ENCODE measurements around the gene EVPL.
A peak's percentile ranks its signal among the peaks of the same experiment; 100 is the strongest.

The EVPL gene

DNA sequence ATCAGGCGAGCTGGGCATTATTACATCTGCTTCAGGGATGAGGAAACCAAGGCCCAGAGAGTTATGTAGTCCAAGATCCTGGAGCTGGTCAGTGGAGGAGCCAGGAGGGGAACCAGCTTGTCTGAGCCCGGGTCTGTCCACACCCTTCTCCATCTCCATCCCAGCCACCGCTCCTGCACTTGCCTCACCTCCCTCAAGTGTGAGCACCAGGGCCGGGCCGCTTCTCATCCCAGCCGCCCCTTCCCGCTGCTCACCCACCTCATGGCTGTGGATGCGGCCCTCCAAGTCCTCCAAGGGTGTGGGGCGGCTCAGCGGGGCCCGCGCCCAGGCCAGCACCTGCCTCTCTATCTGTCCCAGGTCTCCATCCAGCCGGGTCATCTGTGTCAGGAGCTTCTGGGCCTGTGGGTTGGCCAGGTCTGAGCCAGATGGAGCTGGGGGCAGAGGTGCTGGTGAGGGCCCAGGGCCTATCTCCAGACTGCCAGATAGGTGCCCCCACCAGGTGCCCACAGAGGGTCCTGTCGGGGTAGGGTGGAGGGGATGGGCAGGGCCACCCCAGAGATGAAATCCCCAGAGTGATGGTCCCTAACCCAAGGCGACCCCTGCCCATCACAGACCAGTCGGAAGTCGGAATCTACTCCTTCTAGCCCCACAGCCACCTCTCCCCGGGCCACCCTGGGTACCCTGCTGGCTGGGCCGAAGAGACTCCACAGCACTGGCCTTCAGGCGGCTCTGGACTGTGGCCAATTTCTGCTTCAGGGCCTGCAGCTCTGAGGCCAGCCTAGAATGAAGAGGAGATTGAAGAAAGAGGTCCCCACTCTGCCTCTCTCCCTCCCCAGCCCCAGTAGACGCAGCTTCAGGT, 9.4 kb downstream of the EVPL start:
- no peak for DNase-seq

DNA sequence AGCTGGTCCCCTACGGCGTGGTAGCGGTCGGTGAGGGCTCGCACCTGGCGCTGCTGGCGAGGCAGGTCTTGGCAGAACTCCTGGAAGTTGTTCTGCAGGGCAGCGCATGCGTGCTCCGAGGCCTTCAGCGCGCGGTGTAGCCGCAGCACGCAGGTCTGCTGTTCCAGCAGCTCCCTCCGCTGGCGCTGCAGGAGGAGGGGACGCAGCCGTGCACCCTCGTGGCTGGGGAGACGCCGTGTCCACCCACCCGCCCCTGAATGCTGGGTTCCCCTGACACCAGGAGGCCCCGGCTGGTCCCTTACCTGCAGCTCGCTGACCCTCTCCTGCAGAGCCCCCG, 12.2 kb downstream of the EVPL start:
- no peak for DNase-seq

DNA sequence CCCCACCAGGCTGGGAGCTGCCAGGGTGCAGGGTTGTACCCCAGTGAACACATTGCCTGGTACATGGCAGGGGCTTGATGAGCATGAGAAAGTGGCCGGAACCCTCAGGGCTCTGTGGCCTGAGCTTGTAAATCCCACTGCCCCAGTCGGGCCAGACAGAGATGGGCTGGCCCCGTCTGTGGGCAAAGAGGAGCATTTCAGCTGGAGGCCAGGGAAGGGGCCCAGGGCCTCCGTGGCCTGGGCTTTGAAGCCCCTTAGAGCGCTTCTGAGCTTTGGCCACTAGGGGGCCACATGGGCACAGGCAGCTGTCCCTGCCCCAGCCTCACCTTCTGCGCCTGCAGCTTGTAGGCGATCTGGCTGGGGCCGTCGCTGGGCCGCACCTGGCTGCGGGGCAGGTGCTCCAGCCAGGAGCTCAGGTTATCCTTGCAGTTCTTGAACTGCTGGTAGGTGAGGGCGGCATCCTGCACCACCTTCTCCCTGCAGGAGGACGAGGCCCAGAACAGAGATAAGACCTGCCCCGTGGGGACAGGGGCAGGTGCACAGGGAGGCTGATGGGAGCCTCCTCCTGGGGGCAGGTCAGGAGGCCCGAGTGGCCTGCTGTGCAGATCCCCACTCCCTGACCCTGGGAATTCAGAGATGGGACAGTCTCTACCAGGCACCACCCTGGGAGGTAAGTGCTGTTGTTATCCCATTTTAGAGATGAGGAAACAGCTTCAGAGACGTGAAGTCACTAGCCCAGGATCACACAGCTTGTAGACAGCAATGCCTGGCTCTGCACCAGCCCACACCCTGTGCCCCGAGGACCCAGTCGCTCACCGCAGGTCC, 12.8 kb downstream of the EVPL start:
- DNase-seq = peak; percentile 78 to 83

DNA sequence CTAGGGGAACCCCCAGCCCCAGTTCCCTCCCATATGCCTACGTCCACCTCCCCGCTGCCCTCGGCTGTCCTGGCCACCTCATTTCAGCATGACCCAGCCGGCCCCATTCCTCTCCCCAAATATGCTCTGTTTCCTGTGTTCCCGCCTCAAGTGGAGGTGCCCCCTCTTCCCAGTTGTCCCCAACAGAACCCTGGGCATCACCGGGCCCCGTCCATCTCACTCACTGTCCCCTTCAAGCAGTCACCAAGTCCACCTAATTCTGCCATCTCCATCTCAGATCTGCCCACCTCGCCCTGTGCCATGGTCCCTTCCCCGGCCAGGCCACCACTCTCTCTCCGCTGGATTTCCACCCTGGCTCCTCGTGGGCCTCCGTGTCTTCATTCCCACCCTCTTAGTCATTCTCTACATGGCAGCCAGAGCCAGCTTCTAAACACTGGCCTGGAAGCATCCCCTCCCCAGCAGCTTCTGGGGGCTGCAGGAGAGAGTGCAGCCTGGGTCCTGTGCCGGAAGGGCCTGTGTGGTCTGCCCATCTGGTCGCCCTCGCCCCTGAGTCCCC, 13.7 kb downstream of the EVPL start:
- no peak for DNase-seq

DNA sequence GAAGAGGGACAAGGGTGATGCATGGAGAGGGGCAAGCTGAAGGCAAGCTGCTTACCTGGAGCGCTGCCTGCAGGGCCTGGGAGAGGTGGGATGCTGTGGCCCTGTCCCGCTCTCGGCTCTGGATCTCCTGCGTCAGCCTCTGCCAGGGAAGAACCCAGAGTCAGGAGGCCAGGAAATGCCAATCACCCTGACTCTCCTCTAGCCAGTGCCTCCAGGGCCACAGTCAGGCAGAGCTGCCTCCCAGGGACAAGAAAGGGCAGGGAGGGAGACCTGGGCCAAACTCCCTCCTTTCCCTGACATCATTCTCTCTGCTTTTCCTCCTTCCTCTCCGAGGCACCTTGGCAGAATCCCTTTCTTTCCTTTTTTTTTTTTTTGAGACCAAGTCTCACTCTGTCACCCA, 15.2 kb downstream of the EVPL start:
- no peak for DNase-seq

DNA sequence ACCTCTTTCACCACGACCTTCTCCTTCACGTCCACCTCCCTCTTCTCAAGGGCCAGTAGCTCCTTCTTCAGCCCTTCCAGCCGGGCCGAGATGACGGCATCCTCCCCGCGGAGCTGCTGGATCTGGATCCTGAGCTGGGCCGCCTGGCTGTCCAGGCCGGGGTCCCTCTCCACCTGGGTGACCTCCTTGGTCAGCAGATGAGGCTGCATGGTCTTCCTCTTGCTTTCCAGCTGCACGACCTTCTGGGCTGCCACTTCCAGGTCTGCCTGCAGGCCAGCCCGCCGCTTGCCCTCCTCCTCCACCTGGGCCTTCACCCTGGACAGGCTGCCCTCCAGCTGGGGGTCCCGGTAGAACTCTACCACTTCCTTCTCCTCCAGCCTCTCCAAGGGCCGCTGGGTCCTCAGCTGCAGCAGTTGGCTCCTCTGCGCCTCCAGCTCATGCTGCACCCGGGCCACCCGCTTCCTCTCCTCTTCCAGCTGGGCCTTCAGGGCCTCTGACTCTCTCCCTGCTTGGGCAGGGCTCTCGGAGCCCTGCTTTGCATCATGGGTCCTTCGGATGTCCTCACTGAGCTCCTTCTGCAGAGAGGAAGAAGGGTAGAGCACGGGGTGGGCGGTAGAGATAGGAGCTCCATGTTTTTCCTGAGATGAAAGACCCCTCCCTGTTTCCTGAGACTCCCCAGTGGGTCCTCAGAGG, 17.0 kb downstream of the EVPL start:
- no peak for DNase-seq

DNA sequence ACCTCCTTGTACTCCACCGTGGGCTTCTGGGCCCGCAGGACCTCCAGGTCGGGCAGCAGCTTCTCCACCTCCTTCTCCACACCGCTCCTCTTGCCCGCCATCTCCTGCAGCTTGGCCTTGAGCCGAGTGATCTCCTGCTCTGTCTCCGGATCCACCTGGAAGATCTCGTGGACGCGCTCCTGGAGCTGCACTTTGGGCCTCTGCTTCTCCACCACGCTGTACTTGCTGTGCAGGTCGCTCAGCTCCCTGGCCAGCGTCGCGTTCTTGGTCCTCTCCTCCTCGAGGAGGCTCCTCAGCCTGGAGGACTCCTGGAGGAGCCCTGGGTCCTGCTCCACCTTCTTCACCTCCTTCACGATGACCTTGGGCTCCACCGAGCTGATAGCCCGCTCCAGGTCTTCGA, 17.7 kb downstream of the EVPL start:
- no peak for DNase-seq

DNA sequence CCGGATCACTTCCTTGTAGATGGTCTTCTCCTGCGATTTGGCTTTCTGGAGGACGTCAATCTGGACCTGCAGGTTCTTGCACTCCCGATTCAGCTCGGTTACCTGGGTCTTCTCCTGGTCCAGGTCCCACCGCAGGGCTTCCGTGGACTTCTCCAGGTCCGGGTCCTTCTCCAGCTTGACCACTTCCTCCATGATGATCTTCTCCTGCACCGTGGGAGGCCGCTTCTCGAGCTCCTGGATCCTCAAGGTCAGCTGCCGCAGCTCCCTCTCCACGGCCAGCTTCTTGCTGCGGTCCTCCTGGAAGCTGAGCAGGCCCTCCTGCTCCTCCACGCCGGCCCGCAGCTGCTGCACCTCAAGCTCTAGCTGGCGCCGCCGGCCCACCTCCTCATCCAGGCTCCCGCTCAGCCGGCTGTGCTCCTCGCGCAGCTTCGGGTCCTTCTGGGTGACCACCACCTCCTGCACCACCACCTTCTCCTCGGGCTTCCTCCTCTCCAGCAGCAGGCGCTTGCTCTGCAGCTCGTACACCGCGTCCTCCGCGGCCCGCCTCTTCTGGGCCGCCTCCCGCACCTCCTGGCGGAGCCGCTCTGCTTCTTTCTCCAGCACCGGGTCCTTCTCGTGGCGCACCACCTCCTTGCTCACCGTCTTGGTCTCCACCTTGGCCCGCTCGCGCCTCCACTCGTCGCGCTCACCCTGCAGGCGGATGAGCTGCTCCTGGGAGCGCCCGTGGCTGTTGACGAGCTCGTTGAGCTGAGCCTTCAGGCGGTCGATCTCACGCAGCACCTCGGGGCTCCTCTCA, 18.3 kb downstream of the EVPL start:
- DNase-seq = no peak

DNA sequence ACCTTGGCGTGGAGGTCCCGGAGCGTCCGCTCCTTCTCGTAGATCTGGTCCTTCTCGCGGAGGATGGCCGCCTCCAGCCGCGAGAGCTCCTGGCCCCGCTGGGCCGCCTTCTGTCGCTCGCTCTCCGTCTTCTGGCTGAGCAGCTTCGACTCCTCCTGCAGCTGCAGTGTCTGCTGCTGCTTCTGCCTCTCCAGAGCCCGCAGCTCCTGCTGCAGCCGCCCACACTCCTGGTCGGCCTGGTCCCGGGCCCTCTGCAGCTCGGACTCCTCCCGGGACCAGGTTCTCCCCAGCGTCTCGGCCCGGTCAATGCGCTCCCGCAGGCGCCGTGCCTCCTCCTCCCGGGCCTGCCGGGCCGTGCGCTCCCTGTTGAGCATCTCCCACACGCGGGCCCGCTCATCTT, 18.9 kb downstream of the EVPL start:
- DNase-seq = no peak

DNA sequence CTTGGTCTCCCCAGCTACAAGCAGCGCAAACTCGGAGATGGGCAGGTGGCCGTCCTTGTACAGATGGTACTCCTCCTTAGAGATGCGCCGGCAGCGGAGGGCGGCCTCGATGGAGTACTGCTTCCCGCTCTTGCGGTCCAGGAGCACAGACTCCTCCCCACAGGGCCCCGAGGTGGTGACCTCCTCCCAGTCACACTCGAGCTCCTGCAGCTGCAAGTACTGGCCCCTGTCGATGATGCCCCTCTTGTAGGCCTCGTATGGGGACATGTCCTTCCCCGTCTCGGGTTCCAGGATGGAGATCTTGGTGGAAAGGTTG, 19.3 kb downstream of the EVPL start:
- DNase-seq = no peak

DNA sequence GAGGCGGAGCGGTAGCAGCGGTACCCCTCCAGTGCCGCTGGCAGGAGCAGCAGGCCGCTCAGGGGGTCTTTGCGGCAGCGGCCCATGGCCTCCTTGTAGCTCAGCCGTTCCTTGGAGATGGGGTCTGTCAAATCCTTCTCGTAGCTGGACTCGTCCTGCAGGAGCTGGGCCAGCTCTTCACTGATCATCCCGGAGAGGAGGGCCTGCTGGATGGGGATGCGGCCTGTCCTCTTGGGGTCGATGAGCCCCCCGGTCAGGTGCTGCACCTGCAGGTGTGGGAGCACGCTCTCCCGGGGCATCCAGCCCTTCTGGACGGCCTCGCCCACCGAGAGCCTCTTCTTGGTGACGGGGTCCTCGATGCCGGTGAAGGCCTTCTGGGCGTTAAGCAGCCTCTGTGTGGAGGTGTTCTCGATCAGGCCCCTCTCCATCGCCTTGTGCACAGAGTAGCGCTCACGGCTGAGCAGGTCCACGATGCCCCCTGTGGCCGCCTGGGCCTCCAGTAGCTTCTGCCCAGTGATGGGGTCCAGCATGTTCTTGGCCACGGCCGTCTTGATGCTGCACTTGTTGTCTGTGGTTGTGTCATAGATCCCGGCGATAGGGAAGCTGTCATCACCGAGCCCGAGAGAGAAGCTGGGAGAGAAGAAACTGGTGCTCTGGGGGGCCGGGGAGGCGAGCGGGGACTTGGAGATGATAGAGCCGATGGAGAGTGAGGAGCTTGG, 19.8 kb downstream of the EVPL start:
- no peak for DNase-seq

DNA sequence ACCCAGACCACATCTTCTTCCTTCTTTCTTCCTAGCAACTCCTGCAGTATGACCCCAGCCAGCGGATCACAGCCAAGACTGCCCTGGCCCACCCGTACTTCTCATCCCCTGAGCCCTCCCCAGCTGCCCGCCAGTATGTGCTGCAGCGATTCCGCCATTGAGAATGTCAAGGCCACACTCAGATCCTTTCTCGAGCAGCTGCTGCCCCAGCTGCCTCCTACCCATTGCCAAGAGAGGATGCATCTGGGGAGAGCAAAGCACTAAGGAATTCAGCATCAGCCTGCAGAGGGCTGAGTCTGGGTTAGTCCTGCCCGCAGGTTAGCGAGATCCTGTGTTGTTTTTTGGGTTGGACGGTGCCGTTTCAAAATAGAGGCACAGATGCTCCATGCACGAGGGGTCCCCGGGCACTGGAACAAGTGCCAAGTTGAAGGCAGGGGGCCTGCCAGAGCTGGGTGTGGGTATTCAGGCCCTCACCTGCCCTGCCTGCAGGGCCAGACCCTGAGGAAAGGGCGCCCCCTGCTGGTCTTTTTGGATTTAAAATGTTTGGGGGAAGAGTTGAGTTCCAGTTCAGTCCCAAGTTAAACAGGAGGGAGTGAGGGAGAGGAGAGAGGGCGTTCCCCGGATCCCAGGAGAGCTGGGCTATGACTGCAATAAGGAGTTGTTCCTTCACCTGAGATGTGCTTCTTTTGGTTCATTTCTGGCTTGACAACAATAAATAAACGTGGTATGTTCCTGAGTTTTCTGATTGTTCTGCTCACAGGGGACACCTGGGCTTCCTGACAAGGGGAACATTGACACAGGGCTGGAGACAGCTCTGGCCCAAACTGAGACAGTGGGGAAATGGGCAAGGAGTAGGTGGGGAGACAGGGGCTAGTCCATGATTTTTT, 21.6 kb downstream of the EVPL start:
- peak; percentile 88 to 93 for DNase-seq

DNA sequence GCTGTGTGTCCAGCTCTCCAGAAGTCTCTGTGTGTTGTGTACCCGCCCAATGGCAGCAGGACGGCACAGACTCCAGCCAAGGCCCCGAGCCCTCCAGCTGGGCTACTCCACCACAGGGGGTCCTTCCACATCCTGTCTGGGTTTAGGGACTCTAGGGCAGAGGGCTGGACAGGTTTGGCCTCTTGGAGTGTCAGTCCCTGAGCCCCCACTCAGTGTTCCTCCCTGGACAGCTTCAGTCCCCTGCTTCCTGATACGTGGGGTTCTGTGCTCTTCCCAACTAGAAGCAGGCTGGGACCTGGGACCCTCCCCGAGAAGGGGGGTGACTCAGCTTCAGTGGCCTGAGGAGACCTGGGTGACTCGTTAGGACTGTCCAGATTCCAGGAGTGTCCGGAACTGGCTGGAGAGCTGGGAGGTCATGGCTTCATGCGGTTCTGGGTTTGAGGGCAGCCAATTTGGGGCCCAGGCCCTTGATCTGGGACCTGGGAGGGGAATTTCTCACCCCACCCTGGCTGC, 22.3 kb downstream of the EVPL start:
- DNase-seq = no peak

DNA sequence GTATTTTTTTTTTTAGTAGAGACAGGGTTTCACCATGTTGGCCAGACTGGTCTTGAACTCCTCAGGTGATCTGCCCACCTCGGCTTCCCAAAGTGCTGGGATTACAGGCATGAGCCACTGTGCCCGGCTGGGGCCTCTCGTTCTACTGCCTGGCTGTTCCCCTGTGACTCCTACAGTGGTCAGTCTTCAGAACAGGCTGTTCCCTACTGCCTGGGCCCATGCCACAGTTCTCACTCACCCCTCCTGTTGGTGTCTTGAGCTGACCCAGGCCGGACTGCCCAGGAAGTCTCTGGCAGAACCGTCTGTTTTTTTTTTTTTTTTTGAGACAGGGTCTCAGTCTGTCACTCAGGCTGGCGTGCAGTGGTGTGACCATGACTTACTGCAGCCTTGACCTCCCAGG, 23.2 kb downstream of the EVPL start:
- no peak for DNase-seq

DNA sequence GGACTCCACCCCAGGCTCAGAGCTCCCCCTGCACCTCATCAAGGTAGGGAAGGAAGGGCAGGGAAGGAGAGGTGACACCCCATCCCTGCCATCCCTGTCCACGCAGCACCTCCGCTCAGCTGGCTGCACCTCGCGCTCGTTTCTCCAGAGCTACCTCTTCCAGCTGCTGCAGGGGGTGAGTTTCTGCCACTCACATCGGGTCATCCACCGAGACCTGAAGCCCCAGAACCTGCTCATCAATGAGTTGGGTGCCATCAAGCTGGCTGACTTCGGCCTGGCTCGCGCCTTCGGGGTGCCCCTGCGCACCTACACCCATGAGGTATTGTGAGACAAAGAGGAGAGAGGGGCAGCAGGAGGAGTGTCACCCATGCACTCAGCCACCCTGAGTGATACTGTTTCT, 25.0 kb downstream of the EVPL start:
- no peak for DNase-seq

DNA sequence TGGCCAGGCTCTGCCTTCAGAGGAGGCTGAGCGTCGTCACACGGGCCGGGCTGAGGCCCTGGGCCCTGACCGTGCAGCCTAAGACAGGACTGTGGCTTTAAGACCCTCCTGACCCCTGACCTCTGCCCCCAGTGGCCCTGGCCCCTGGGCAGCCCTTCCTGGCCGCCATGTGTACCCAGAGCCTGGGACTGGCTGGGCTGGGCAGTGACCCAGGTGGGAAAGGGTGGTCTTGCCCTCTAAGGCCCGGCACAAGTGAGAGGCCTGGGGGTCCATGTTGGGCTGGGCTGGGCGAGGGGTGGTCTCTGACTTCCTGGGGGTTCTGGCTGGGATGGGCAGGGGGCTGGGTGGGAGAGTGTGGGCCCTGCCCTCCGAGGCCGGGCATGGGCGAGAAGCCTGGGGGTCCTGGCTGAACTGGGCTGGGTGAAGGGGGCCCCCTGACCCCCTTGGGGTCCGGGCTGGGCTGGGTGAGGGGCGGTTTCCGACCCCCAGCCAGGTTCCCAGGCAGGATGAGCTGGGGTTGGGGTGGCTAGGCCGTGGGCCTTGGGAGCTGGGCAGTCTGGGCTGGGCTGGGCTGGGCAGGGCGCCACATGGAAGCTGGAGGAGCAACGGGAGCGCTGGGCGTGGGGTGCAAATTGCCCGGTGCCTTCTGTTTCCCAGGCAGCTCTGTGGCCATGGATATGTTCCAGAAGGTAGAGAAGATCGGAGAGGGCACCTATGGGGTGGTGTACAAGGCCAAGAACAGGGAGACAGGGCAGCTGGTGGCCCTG, 26.2 kb downstream of the EVPL start, which contains the start of gene CDK3:
Gene CDK3 (plus strand): TSS at position 101 of the 767 bp plus-strand sequence. CDS start 571 bp downstream, at position 672.
- no peak for DNase-seq

DNA sequence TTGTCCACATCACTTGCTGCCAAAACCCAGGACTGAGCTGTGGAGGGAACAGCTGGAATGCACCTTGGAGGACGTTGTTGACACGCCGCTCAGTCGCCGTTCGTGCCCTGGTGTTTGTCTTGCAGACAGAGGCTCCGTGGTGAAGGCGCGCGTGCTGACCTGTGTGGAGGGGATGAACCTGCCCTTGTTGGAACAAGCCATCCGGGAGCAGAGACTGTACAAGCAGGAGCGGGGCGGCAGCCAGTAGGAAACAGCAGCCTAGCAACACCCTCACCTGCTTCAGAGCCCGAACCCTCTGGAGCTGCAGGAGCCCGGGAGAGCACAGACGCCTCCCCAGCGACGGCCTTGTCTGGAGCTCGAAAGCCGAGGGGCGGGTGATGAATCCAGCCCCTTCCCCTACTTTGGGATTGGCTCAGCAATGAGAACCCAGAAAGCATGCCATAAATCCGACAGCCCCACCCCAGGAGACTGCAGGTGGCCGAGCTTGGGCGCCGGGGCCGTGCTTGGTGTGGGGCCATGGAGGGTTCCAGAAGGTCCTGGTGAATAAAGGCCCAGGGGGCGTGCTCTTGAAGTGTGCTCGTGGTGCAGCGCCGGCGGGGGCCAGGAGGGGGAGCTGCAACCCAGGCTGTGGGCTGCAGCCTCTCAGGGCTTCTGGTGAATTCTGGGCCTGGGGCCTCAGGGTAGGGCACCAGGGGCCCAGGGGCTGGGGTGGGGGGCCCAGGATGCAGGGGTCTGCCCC, 26.9 kb downstream of the EVPL start:
- peak; percentile 75 to 79 for DNase-seq

DNA sequence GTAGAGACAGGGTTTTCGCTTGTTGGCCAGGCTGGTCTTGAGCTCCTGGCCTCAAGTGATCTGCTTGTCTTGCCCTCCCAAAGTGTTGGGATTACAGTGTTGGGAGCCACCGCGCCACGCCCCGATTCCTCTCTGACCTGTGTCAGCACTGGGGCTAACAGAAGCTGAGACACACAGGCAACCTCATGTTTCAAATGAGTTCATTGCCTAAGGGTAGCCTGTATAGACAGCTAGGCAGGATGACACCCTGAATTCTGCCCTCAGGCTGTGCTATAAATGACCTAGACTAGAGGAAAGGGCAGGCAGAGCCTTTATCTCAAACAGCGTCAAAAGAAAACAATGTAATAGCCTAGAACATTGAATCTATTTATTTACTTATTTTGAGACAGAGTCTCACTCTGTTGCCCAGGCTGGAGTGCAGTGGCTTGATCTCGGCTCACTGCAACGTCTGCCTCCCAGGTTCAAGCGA, 28.7 kb downstream of the EVPL start:
- no peak for DNase-seq

All from stimulated activated CD4-positive, alpha-beta T cell treated with anti-CD3 and anti-CD28 coated beads, Interleukin-2, amount 100 ng/mL, for 24 hours (primary cell).